Neural cell (in vitro differentiated cells): ENCODE results near the gene PGAP6. TPM values are rescaled to one million over a fixed set of nuclear protein-coding genes. Genes with fewer than 3 reads are reported as not detected.

Source experiments
- H2AFZ ChIP-seq: fragments of 200-600, 300-800 bp; sonication (generic), shearing (Covaris generic); 2 replicates; pipeline ENCODE4 v1.6.0; 2014; ENCODE audit warnings: low read depth, mild to moderate bottlenecking, antibody characterized with exemption, low read length, moderate library complexity
- H3F3A ChIP-seq: fragments of 200-600 bp; shearing (Covaris generic); 2 replicates; pipeline ENCODE4 v1.6.1; 2016; ENCODE audit warnings: mild to moderate bottlenecking, moderate library complexity, mixed read lengths, antibody characterized with exemption, low read length; ENCODE audit not compliant: insufficient read depth, poor library complexity, severe bottlenecking
- H3K27ac ChIP-seq: fragments of 200-600, 300-800 bp; sonication (generic), shearing (Covaris generic); 2 replicates; pipeline ENCODE4 v1.5.1; 2014; ENCODE audit warnings: mild to moderate bottlenecking, low read length, moderate library complexity
- H3K27me3 ChIP-seq: fragments of 300-800, 200-600 bp; sonication (generic), shearing (Covaris generic); 2 replicates; pipeline ENCODE4 v1.6.0; 2014; ENCODE audit warnings: mild to moderate bottlenecking, low read depth, low read length, moderate library complexity; ENCODE audit not compliant: insufficient read depth
- H3K36me3 ChIP-seq: fragments of 300-800, 200-600 bp; sonication (generic), shearing (Covaris generic); 2 replicates; pipeline ENCODE4 v1.5.1; 2014; ENCODE audit warnings: mild to moderate bottlenecking, antibody characterized with exemption, low read length, moderate library complexity; ENCODE audit not compliant: insufficient read depth
- H3K4me2 ChIP-seq: fragments of 300-800, 200-600 bp; sonication (generic), shearing (Covaris generic); 2 replicates; pipeline ENCODE4 v1.6.0; 2014; ENCODE audit warnings: mild to moderate bottlenecking, low read length
- H3K4me3 ChIP-seq: fragments of 300-800, 200-600 bp; sonication (generic), shearing (Covaris generic); 2 replicates; pipeline ENCODE4 v1.5.1; 2014; ENCODE audit warnings: mild to moderate bottlenecking, low read length, moderate library complexity
- H3K79me2 ChIP-seq: fragments of 200-600 bp; shearing (Covaris generic); replicated peaks from 2 replicates; pipeline ENCODE4 v1.6.0; 2014; ENCODE audit warnings: mild to moderate bottlenecking, low read length, moderate library complexity; ENCODE audit not compliant: insufficient read depth
- H3K9ac ChIP-seq: fragments of 300-800, 200-600 bp; sonication (generic), shearing (Covaris generic); 2 replicates; pipeline ENCODE4 v1.6.1; 2016; ENCODE audit warnings: mild to moderate bottlenecking, low read length, mixed read lengths
- H3K9me2 ChIP-seq: fragments of 200-600 bp; shearing (Covaris generic); 2 replicates; pipeline ENCODE4 v1.6.1; 2016; ENCODE audit warnings: mild to moderate bottlenecking, low read length, mixed read lengths; ENCODE audit not compliant: insufficient read depth
- H3K9me3 ChIP-seq: fragments of 200-600, 300-800 bp; sonication (generic), shearing (Covaris generic); 2 replicates; pipeline ENCODE4 v1.6.1; 2016; ENCODE audit warnings: mild to moderate bottlenecking, mixed run types, low read length, moderate library complexity, mixed read lengths
- H4K20me1 ChIP-seq: fragments of 200-600 bp; shearing (Covaris generic); 2 replicates; pipeline ENCODE4 v1.6.1; 2016; ENCODE audit warnings: mild to moderate bottlenecking, mixed run types; ENCODE audit not compliant: insufficient read depth
- CTCF ChIP-seq: fragments of 450-650 bp; IDR thresholded peaks from 2 replicates; pipeline ENCODE4 v1.5.1; 2014; ENCODE audit warnings: antibody characterized with exemption, mild to moderate bottlenecking, moderate library complexity; ENCODE audit not compliant: poor library complexity, severe bottlenecking
- EP300 ChIP-seq: fragments of 450-650 bp; conservative IDR thresholded peaks from 2 replicates; pipeline ENCODE4 v1.6.1; 2014; ENCODE audit warnings: antibody characterized with exemption, mild to moderate bottlenecking, moderate library complexity; ENCODE audit not compliant: poor library complexity, severe bottlenecking
- EZH2 ChIP-seq: fragments of 200-600, 300-800 bp; shearing (Covaris generic), sonication (generic); IDR thresholded peaks from 2 replicates; pipeline ENCODE4 v1.6.1; 2014; ENCODE audit warnings: antibody characterized with exemption, low read length, borderline replicate concordance, mild to moderate bottlenecking; ENCODE audit not compliant: insufficient read depth, poor library complexity, severe bottlenecking
- MXI1 ChIP-seq: fragments of 450-650 bp; conservative IDR thresholded peaks from 2 replicates; pipeline ENCODE4 v1.6.1; 2014; ENCODE audit warnings: antibody characterized with exemption, mild to moderate bottlenecking; ENCODE audit not compliant: poor library complexity, severe bottlenecking
- POLR2AphosphoS5 ChIP-seq: IDR thresholded peaks from 2 replicates; pipeline ENCODE4 v1.6.1; 2012
- RAD21 ChIP-seq: fragments of 450-650 bp; conservative IDR thresholded peaks from 2 replicates; pipeline ENCODE4 v1.6.1; 2014; ENCODE audit warnings: antibody characterized with exemption, mild to moderate bottlenecking, moderate library complexity
- SMC3 ChIP-seq: fragments of 450-650 bp; conservative IDR thresholded peaks from 2 replicates; pipeline ENCODE4 v1.6.1; 2014; ENCODE audit warnings: antibody characterized with exemption, mild to moderate bottlenecking, moderate library complexity; ENCODE audit not compliant: poor library complexity
- TAF1 ChIP-seq: IDR thresholded peaks from 2 replicates; pipeline ENCODE4 v1.6.1; 2012; ENCODE audit warnings: low read depth
- polyA plus RNA-seq: library from polyadenylated mRNA; depleted of rRNA; stranded (reverse); fragments of >200 nt; gene quantifications from 2 replicates; pipeline ENCODE4 v1.2.3, GENCODE V29; 2014
- TF ChIP-seq, protein P1 (sequence below): IDR thresholded peaks from 2 replicates; pipeline ENCODE4 v1.6.1; 2012; ENCODE audit warnings: borderline replicate concordance

Gene PGAP6
- polyA plus RNA-seq, 1 donor from 2014 or later = 47.3 TPM

DNA sequence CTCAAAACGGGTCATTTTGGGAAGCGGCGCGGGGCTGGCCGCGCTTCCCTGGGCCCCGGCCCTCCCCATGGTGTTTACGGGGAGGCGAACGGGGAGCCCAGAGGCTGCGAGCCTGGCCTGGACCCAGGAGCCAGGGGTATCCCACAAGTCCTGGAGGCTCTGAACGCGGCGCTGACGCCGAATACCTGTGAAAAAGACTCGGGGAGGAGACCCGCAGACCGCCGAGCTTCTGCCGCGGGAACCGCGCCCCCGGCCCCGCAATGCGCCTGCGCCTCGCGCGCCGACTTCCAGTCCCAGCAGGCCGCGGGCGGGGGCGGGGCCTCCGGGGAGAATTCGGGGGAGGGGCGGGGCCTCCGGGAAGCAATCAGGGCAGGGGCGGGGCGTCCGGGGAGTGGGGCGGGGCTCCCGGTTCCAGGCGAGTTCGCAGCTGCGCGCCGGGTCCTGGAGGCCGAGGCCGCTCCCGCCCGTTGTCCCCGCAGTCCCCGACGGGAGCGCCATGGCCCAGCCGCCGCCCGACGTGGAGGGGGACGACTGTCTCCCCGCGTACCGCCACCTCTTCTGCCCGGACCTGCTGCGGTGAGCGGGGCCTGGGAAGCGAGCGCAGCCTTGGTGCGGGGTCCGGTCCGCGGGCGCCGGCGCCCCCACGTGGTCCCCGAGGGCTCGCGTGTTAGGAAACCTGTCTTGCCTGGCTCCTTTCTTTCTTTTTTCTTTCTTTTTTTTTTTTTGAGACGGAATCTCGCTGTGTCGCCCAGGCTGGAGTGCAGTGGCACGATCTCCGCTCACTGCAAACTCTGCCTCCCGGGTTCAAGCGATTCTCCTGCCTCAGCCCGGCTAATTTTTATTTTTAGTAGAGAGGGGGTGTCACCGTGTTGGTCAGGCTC, 19.9 kb upstream of the PGAP6 start, which contains the start of gene DECR2:
DECR2 (plus strand) TSS at position 418 of the 881 bp plus-strand sequence; CDS start at position 497, 79 bp downstream.
- Histone ChIP-seq H3K9me3 (no peaks in the 10 kb centered on the region), H3K4me2 (no peak within 1 kb of the TSS), H3K9me2 (no peaks in the 10 kb centered on the region), H2AFZ (no peak within 1 kb of the TSS), H3F3A (no peaks in the 10 kb centered on the region), H3K4me3 (peak within 1 kb of the TSS; percentile 68), H3K9ac (peak within 1 kb of the TSS; percentile 76), H3K27ac (peak within 1 kb of the TSS; percentile 76), H3K27me3 (no peaks in the 10 kb centered on the region), H3K36me3 (no peaks in the 10 kb centered on the region), H3K79me2 (no peaks in the 10 kb centered on the region), H4K20me1 (no peaks in the 10 kb centered on the region)
- TF ChIP-seq TAF1 (no peak), EP300 (no peak), CTCF (peak; percentile 77), POLR2AphosphoS5 (peak; percentile 76), SMC3 (peak; percentile 75), MXI1 (peak; percentile 87), RAD21 (peak; percentile 68), EZH2 (no peak)
- TF ChIP-seq, protein P1, sequence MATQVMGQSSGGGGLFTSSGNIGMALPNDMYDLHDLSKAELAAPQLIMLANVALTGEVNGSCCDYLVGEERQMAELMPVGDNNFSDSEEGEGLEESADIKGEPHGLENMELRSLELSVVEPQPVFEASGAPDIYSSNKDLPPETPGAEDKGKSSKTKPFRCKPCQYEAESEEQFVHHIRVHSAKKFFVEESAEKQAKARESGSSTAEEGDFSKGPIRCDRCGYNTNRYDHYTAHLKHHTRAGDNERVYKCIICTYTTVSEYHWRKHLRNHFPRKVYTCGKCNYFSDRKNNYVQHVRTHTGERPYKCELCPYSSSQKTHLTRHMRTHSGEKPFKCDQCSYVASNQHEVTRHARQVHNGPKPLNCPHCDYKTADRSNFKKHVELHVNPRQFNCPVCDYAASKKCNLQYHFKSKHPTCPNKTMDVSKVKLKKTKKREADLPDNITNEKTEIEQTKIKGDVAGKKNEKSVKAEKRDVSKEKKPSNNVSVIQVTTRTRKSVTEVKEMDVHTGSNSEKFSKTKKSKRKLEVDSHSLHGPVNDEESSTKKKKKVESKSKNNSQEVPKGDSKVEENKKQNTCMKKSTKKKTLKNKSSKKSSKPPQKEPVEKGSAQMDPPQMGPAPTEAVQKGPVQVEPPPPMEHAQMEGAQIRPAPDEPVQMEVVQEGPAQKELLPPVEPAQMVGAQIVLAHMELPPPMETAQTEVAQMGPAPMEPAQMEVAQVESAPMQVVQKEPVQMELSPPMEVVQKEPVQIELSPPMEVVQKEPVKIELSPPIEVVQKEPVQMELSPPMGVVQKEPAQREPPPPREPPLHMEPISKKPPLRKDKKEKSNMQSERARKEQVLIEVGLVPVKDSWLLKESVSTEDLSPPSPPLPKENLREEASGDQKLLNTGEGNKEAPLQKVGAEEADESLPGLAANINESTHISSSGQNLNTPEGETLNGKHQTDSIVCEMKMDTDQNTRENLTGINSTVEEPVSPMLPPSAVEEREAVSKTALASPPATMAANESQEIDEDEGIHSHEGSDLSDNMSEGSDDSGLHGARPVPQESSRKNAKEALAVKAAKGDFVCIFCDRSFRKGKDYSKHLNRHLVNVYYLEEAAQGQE = peak; percentile 57

DNA sequence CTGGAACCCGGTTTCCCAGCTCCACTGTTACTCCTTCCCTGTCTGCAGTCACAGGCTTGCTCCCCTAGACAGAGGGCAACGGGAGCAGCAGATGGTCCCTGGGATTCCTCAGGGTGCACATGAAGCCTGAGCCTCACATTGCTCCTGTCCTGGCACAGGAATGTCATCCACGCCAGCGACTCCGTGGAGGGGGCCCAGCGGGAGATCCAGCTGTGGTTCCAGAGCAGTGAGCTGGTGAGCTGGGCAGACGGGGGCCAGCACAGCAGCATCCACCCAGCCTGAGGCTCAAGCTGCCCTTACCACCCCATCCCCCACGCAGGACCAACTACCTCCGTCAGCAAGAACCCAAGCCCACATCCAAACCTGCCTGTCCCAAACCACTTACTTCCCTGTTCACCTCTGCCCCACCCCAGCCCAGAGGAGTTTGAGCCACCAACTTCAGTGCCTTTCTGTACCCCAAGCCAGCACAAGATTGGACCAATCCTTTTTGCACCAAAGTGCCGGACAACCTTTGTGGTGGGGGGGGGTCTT, 18.3 kb upstream of the PGAP6 start:
- no peaks in the 10 kb centered on the region for H3K27me3 ChIP-seq
- H3K79me2 ChIP-seq = no peaks in the 10 kb centered on the region
- H3K9me2 ChIP-seq = no peaks in the 10 kb centered on the region
- no peak overlapping the region for H3K27ac ChIP-seq
- H2AFZ ChIP-seq = no peak overlapping the region
- TF ChIP-seq EZH2 (no peak), TAF1 (no peak), MXI1 (no peak)
- no peaks in the 10 kb centered on the region for H3F3A ChIP-seq
- no peak overlapping the region for H3K4me3 ChIP-seq
- H3K36me3 ChIP-seq = no peaks in the 10 kb centered on the region
- no peak overlapping the region for H3K9ac ChIP-seq
- H3K4me2 ChIP-seq = no peak overlapping the region
- no peaks in the 10 kb centered on the region for H3K9me3 ChIP-seq
- H4K20me1 ChIP-seq = no peaks in the 10 kb centered on the region
